Karpas-422 (cell line): ENCODE measurements around the gene ARL5A. TPM values are rescaled to one million over a fixed set of nuclear protein-coding genes. Genes with fewer than 3 reads are reported as not detected.

Experiments
- DNase-seq: peaks from one replicate; pipeline ENCODE4 v3.0.0-alpha.2; 2015
- H2AFZ ChIP-seq: fragments of 200-600 bp; sonication (generic); 2 replicates; pipeline ENCODE4 v1.6.1; 2014; ENCODE audit warnings: antibody characterized with exemption, low read length, mixed read lengths
- H3K27ac ChIP-seq: fragments of 200-600 bp; sonication (generic); 2 replicates; pipeline ENCODE4 v1.5.1; 2014; ENCODE audit warnings: mild to moderate bottlenecking, low read length, moderate library complexity
- H3K27me3 ChIP-seq: fragments of 200-600 bp; sonication (generic); 2 replicates; pipeline ENCODE4 v1.6.1; 2014; ENCODE audit warnings: low read length, mixed read lengths
- H3K36me3 ChIP-seq: fragments of 200-600 bp; sonication (generic); 2 replicates; pipeline ENCODE4 v1.6.1; 2014; ENCODE audit warnings: low read length, mixed read lengths; ENCODE audit not compliant: insufficient read depth
- H3K4me1 ChIP-seq: fragments of 200-600 bp; sonication (generic); 2 replicates; pipeline ENCODE4 v1.6.1; 2014; ENCODE audit warnings: mild to moderate bottlenecking, low read length, mixed read lengths
- H3K4me2 ChIP-seq: fragments of 200-600 bp; sonication (generic); 2 replicates; pipeline ENCODE4 v1.6.1; 2014; ENCODE audit warnings: low read length, low read depth, mild to moderate bottlenecking; ENCODE audit not compliant: poor library complexity, severe bottlenecking
- H3K4me3 ChIP-seq: fragments of 200-600 bp; sonication (generic); 2 replicates; pipeline ENCODE4 v1.5.1; 2014; ENCODE audit warnings: mild to moderate bottlenecking, antibody characterized with exemption, low read length, mixed read lengths
- H3K79me2 ChIP-seq: fragments of 200-600 bp; sonication (generic); 2 replicates; pipeline ENCODE4 v1.6.1; 2014; ENCODE audit warnings: mild to moderate bottlenecking, low read length, mixed read lengths
- H3K9ac ChIP-seq: fragments of 200-600 bp; sonication (generic); 2 replicates; pipeline ENCODE4 v1.6.0; 2014; ENCODE audit warnings: low read length
- H3K9me2 ChIP-seq: fragments of 200-600 bp; sonication (generic), shearing (Covaris generic); replicated peaks from 2 replicates; pipeline ENCODE4 v1.6.0; 2014; ENCODE audit warnings: mild to moderate bottlenecking, low read length, moderate library complexity; ENCODE audit not compliant: insufficient read depth
- H3K9me3 ChIP-seq: fragments of 300-700, 200-600 bp; sonication (generic); 2 replicates; pipeline ENCODE4 v1.6.1; 2014; ENCODE audit warnings: low read length, mixed read lengths
- H4K20me1 ChIP-seq: fragments of 200-600 bp; sonication (generic); 2 replicates; pipeline ENCODE4 v1.6.1; 2014; ENCODE audit warnings: mild to moderate bottlenecking, antibody characterized with exemption, low read length, low read depth; ENCODE audit not compliant: insufficient read depth
- total RNA-seq: library from RNA; depleted of rRNA; stranded (reverse); fragments of >200 nt; shearing (Covaris generic); gene quantifications from 2 replicates; pipeline ENCODE4 v1.2.3, GENCODE V29; 2014; ENCODE audit warnings: low replicate concordance

The ARL5A gene
- total RNA-seq, 1 experiment from 2014 or later, result 73.4 TPM

DNA sequence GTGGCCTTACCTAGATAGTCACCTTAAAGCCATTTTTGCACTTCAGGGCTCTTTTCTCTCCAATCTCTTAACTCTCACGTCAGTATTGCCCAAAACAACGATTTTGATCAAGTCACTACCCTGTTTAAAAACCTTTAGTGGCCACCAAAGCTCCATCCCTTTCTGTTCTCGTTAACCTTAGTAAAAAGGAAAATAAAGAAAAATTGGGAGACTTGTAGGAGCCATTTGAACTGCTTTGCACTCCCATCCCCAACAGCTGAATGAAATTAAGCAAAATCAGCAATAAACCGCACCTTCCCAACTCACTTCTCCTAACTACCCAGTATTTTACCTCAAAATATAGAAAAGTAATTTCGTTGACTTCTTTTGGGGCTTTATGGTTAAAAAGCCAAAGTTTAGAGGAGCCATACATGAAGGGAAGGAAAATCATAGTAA, 686 bp upstream of the ARL5A start:
- Histone ChIP-seq H3K4me2 (peak overlapping the region; percentile 84), H3K4me1 (peaks cover 31% of the 10 kb centered on the region), H3K4me3 (peak overlapping the region; percentile 90), H3K9me2 (no peaks in the 10 kb centered on the region; the same call in 1 of the 2 replicates), H3K36me3 (peaks cover 1% of the 10 kb centered on the region; the same call in 1 of the 2 replicates), H3K27me3 (no peaks in the 10 kb centered on the region), H2AFZ (peak overlapping the region; percentile 93), H3K79me2 (peaks cover 43% of the 10 kb centered on the region), H3K27ac (no peak overlapping the region), H4K20me1 (peaks cover 5% of the 10 kb centered on the region), H3K9me3 (no peaks in the 10 kb centered on the region), H3K9ac (peak overlapping the region; percentile 72)
- DNase-seq, result no peak

- Histone ChIP-seq H3K4me2 (peak overlapping the region; percentile 84), H3K27ac (peak overlapping the region; percentile 26; the same call in 1 of the 2 replicates), H4K20me1 (peaks cover 5% of the 10 kb centered on the region), H3K9ac (peak overlapping the region; percentile 94), H2AFZ (no peak overlapping the region), H3K27me3 (no peaks in the 10 kb centered on the region), H3K36me3 (peaks cover 9% of the 10 kb centered on the region), H3K4me3 (peak overlapping the region; percentile 90), H3K79me2 (peaks cover 55% of the 10 kb centered on the region), H3K4me1 (peaks cover 38% of the 10 kb centered on the region), H3K9me3 (no peaks in the 10 kb centered on the region), H3K9me2 (no peaks in the 10 kb centered on the region; the same call in 1 of the 2 replicates)
- peak; percentile 58 for DNase-seq
Measured at GRCh38 chr2:151827564-151828142, 568 bp downstream of the ARL5A start.

DNA sequence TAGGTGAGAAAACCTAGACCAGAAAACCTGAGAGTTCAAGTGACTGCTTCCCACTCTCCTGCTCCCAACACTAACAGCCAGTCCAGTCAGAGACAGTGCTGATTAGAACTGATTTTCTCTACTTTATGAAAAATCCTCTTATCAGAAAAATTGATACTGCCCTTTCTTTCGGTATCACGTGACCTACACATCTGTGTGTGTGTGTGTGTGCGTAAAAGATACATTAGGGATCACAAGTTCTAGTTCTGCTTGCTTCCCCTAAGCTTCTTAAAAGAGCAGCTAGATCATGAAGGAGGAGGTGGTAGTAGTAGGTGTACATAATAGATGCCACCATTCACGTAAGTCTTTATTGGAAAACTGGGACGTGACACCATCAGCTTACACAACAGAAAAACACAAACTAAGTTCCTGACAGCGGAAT, 1.5 kb downstream of the ARL5A start:
- peak; percentile 72 for DNase-seq
- H3K4me3 ChIP-seq, result peak overlapping the region; percentile 90
- H3K4me1 ChIP-seq, result peaks cover 38% of the 10 kb centered on the region
- no peak overlapping the region; the same call in 1 of the 2 replicates for H3K27ac ChIP-seq
- H3K9me3 ChIP-seq, result no peaks in the 10 kb centered on the region
- peaks cover 5% of the 10 kb centered on the region for H4K20me1 ChIP-seq
- H3K27me3 ChIP-seq, result no peaks in the 10 kb centered on the region
- H3K9ac ChIP-seq, result peak overlapping the region; percentile 94
- no peaks in the 10 kb centered on the region; the same call in 1 of the 2 replicates for H3K9me2 ChIP-seq
- no peak overlapping the region for H2AFZ ChIP-seq
- peak overlapping the region; percentile 84 for H3K4me2 ChIP-seq
- peaks cover 13% of the 10 kb centered on the region for H3K36me3 ChIP-seq
- H3K79me2 ChIP-seq, result peaks cover 64% of the 10 kb centered on the region

GRCh38 chr2:151824886-151825285, 3.3 kb downstream of the ARL5A start:
- peaks cover 38% of the 10 kb centered on the region for H3K4me1 ChIP-seq
- H3K9ac ChIP-seq, result no peak overlapping the region
- H3K79me2 ChIP-seq, result peaks cover 81% of the 10 kb centered on the region
- H3K27me3 ChIP-seq, result no peaks in the 10 kb centered on the region
- peaks cover 13% of the 10 kb centered on the region for H3K36me3 ChIP-seq
- no peaks in the 10 kb centered on the region; the same call in 1 of the 2 replicates for H3K9me2 ChIP-seq
- H2AFZ ChIP-seq, result no peak overlapping the region
- H3K4me2 ChIP-seq, result no peak overlapping the region
- DNase-seq, result no peak
- no peak overlapping the region for H3K27ac ChIP-seq
- no peaks in the 10 kb centered on the region for H3K9me3 ChIP-seq
- H4K20me1 ChIP-seq, result peaks cover 7% of the 10 kb centered on the region
- H3K4me3 ChIP-seq, result no peak overlapping the region

DNA sequence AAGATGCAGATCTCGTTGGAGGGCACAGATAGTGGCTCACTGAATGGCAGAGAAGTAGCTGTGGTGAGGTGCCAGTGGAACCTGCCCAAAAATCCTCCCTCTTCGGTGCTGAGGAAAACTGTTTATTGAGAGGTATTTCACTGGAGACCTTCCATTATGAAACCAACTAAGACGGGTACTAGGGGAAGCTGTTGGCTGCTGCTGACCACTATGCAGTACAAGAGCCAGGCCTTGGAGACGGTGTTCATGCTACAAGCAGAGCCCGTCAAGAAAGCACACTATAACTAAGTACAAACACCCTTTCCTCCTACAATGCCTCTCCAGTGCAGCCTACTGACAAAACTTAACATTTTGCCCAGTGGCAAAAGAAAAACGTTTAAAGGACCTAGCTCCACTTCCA, 4.6 kb downstream of the ARL5A start:
- Histone ChIP-seq H3K27ac (no peak overlapping the region), H3K9ac (no peak overlapping the region), H3K36me3 (peaks cover 13% of the 10 kb centered on the region), H3K4me3 (no peak overlapping the region), H3K79me2 (peaks cover 94% of the 10 kb centered on the region), H4K20me1 (peaks cover 12% of the 10 kb centered on the region), H3K4me1 (peaks cover 28% of the 10 kb centered on the region), H3K9me3 (no peaks in the 10 kb centered on the region), H3K4me2 (no peak overlapping the region), H3K9me2 (no peaks in the 10 kb centered on the region), H3K27me3 (no peaks in the 10 kb centered on the region), H2AFZ (no peak overlapping the region)
- DNase-seq, result no peak

DNA sequence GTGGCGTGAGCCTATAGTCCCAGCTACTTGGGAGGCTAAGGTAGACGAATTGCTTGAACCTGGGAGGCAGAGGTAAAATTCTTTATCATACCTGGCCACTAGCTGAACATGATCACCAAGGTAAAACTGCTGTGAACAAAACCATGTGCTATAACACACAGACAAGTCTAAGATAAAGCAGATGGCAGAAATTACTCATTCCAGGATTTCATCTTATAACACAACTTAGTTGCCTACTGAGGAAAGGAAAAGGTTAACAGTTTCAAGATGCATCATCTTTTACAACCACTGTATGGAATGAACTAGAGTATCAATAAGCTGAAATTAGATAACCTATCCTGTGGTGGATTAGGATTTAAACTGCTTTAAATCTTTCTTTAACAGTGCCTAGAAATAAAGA, 8.3 kb downstream of the ARL5A start:
- Histone ChIP-seq H3K9me3 (no peaks in the 10 kb centered on the region), H2AFZ (no peak overlapping the region), H3K9ac (no peak overlapping the region), H3K4me1 (peaks cover 10% of the 10 kb centered on the region), H3K36me3 (peaks cover 31% of the 10 kb centered on the region), H3K79me2 (peaks cover 99% of the 10 kb centered on the region), H4K20me1 (peaks cover 24% of the 10 kb centered on the region), H3K27me3 (no peaks in the 10 kb centered on the region), H3K4me2 (no peak overlapping the region), H3K4me3 (no peak overlapping the region), H3K27ac (no peak overlapping the region), H3K9me2 (no peaks in the 10 kb centered on the region)
- DNase-seq, result no peak

- peaks cover 39% of the 10 kb centered on the region for H3K36me3 ChIP-seq
- no peak overlapping the region for H3K27ac ChIP-seq
- peaks cover 24% of the 10 kb centered on the region for H4K20me1 ChIP-seq
Measured at GRCh38 chr2:151817929-151818328, 10.3 kb downstream of the ARL5A start.

DNA sequence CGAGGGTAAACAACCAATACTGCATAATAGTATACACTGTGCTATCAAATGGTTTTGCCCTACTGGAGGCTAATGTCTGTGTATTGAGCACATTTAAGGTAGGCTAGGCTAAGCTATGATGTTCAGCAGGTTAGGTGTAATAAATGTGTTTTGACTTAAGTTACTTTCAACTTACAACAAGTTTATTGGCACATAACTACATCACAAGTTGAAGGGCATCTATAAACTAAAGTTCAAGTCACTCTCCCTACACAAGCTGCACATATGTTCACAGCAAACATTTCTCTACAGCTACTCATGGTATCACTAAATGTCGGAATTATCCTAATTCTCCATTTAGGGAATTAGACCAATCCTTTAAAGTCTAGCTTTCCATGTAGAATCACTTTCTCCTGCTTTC, 11.4 kb downstream of the ARL5A start:
- Histone ChIP-seq H3K4me2 (no peak overlapping the region), H3K27me3 (no peaks in the 10 kb centered on the region), H3K79me2 (peaks cover 91% of the 10 kb centered on the region), H3K36me3 (peaks cover 43% of the 10 kb centered on the region), H3K4me1 (no peaks in the 10 kb centered on the region), H3K27ac (no peak overlapping the region), H2AFZ (no peak overlapping the region), H3K4me3 (no peak overlapping the region), H3K9me2 (no peaks in the 10 kb centered on the region), H3K9me3 (no peaks in the 10 kb centered on the region), H4K20me1 (peaks cover 24% of the 10 kb centered on the region), H3K9ac (no peak overlapping the region)
- DNase-seq, result no peak

More at GRCh38 chr2:151817929-151818328, 10.3 kb downstream of the ARL5A start:
- H3K4me3 ChIP-seq, result no peak overlapping the region
- no peak for DNase-seq
- H3K79me2 ChIP-seq, result peaks cover 96% of the 10 kb centered on the region
- no peak overlapping the region for H2AFZ ChIP-seq
- H3K4me2 ChIP-seq, result no peak overlapping the region
- H3K27me3 ChIP-seq, result no peaks in the 10 kb centered on the region
- H3K9me3 ChIP-seq, result no peaks in the 10 kb centered on the region
- H3K4me1 ChIP-seq, result no peaks in the 10 kb centered on the region
- H3K9me2 ChIP-seq, result no peaks in the 10 kb centered on the region
- H3K9ac ChIP-seq, result no peak overlapping the region
